Mammary epithelial cell (primary cell): ENCODE results near the gene FAM114A1.

Experiments
- EZH2 ChIP-seq: IDR thresholded peaks from 2 replicates; pipeline ENCODE4 v1.6.1; 2012; ENCODE audit warnings: low read length, inconsistent platforms, borderline replicate concordance
- TF ChIP-seq, protein P1 (sequence below), 2 donors: IDR thresholded peaks in 1 of 2; conservative IDR thresholded peaks in 1 of 2; 2 replicates each; pipeline ENCODE4 v1.5.1; 2011 to 2012; ENCODE audit warnings: inconsistent platforms in 2 of 2, low read length in 2 of 2, mild to moderate bottlenecking in 2 of 2, control low read depth in 1 of 2, low read depth in 1 of 2; ENCODE audit not compliant: insufficient read depth in 1 of 2; ENCODE audit errors: extremely low read depth in 1 of 2

DNA sequence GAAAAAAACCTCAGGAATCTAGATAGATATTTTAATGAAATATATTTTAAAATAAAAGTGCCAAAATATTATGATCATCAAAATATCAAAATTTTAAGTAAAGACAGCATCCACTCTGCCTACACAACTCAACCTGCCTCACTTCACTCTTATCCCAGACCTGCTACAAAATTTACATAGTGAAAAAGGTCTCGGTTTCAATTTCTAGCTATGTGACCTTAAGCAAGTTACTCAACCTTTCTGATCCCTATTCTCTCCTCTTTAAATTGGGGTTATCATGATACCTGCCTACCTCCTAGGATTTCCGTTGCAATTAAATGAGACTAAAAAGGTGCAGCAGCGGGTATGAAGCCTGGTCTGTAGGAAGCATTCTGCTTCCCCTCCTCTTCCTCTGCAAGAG lies 72.9 kb downstream of the FAM114A1 start:
- TF ChIP-seq, protein P1, sequence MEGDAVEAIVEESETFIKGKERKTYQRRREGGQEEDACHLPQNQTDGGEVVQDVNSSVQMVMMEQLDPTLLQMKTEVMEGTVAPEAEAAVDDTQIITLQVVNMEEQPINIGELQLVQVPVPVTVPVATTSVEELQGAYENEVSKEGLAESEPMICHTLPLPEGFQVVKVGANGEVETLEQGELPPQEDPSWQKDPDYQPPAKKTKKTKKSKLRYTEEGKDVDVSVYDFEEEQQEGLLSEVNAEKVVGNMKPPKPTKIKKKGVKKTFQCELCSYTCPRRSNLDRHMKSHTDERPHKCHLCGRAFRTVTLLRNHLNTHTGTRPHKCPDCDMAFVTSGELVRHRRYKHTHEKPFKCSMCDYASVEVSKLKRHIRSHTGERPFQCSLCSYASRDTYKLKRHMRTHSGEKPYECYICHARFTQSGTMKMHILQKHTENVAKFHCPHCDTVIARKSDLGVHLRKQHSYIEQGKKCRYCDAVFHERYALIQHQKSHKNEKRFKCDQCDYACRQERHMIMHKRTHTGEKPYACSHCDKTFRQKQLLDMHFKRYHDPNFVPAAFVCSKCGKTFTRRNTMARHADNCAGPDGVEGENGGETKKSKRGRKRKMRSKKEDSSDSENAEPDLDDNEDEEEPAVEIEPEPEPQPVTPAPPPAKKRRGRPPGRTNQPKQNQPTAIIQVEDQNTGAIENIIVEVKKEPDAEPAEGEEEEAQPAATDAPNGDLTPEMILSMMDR (conservative IDR thresholded peaks at IDR 0.05 in 1 of 2, IDR thresholded peaks at IDR 0.05 in 1 of 2; ENCODE audit: extremely low read depth in 1 of 2, insufficient read depth in 1 of 2, low read depth in 1 of 2, low read length in 2 of 2), result no peak
- no peak for TF ChIP-seq EZH2
